Stimulated activated CD8-positive, alpha-beta memory T cell treated with anti-CD3 and anti-CD28 coated beads, Interleukin-7, amount 100 ng/mL, for 24 hours (primary cell): ENCODE measurements around the gene ADCY10.
"Not testable (repeated sequence)": the region's sequence is repeated elsewhere in the genome, so short reads cannot be mapped to it uniquely, and the experiment has no call there.

ENCODE experiments used
- DNase-seq: peaks from one replicate; pipeline ENCODE4 v3.0.0-alpha.2; 2020; ENCODE audit warnings: low read depth

ADCY10 gene

DNA sequence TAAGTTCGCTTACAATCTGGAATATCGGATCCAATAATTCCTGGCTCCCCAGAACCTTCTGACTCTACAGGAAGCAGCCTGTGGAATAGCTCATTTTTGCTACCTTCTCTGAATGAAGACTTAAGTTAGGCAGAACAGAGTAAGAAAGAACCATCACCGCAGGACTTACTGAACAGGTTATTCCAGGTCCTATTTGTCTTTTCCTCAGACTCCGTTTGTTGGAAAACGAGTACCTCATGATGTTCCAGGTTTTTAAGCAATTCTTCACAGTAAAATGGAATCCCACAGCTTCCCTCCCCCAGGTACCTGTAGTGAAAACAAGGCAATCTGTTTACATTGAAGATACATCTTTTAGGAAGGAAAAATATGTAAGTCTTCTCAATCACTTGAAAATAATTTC, 59.8 kb downstream of the ADCY10 start:
- DNase-seq: no peak

DNA sequence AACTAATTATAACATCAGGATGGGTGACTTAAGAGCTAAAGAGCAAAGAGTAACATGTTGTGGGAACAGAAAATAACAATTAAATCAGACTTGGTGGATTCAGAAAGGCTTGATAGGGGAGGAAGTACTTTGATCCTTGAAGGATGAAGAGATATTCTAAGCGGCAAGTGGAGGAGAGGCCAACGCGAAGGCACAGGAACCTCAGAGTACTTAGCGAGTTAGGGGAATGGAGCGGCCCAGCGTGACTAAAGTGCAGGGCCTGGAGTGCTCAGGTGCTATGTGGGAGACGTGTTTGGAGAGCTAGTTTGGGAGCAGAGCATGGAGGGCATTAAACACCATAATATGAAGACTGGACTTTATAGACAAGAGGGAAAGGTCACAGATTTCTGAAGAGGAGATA, 64.3 kb downstream of the ADCY10 start:
- no peak for DNase-seq

DNA sequence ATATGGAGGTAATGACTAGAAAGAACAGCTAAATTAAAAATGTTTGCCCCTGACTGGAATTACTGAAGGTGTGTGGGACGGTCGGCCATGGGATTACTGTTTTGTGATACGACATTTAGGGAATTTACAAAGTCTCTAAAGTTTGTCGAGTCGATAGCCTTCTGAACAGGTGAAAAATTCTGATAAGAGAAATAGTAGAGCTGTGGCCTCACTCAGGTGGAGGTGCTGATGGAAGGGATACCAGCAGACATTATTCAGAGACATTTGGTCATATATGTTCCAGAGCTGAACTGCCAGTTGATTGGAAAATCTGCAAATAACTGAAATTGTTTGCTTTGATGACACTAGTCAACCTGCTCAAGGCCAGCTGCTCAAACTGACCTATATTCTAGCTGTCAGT, 71.1 kb downstream of the ADCY10 start:
- no peak for DNase-seq

DNA sequence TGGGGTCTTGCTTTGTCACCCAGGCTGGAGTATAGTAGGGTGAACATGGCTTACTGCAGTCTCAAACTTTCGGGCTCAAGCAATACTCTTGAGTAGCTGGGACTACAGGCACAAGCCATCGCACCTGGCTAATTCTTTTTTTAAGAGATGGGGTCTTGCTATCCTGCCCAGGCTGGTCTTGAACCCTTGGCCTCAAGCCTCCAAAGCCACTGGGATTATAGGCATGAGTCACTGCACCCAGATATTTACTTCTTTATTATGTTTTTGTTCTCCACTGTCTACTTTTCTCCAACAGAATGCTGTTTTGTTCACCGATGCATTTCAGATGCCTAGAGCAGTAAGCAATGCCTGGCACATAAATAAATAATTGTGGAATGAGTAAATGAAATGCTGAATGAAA, 72.4 kb downstream of the ADCY10 start:
- no peak for DNase-seq

DNA sequence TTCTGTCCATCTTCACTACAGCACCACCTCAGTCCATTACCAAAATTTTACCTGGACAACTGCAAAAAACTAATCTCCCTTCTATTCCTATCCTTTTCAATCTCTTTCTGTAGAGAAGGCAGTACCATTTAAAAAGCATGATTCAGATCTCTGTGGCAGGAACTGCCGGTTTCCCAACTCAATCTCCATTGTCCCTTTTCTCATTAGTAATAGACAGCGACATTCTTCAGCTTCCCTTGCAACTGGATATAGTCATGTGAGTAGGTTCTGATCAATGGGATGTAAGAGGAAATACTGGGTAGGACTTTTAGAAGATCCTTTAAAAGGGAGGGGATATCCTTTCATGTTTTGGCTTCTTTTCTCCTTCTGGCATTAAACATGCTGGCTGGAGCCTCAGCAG, 74.9 kb downstream of the ADCY10 start:
- no peak for DNase-seq

DNA sequence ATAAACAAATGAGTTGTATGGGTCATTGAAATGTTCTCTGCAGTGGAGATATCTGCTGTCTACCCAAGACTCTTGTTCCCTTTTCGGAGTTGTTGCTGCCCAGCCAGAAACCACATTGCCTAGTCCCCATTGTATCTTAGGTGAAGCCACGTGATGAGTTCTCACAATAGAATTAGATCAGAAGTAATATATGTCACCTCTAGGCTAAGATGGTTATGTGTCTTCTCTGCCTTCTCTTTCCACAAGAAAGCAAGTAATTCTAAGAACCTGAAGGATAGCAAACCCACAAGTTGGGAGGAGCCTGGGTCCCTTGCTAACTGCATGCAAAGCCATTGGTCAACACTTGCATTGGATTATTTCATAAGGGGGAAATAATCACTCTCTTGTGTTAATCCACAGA, 76.6 kb downstream of the ADCY10 start:
- no peak for DNase-seq

DNA sequence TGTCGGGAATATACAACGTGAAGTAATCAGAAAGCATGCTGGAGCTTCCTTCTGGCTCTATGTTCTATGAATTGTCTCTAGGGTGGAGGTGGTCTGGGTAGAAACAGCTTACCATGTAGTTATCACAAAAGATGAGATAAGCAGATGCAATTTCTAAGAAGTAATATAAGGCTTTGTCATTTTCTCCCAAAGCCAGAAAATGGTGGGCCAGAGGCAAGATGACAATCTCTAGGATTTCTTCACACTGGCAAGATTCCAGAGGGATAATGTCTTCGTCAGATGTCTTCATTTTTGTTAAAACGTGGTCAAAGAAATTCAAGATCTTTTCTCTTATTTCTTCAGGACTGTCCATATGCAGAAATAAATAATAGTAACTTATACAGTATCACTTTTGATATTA, 77.7 kb downstream of the ADCY10 start:
- no peak for DNase-seq

DNA sequence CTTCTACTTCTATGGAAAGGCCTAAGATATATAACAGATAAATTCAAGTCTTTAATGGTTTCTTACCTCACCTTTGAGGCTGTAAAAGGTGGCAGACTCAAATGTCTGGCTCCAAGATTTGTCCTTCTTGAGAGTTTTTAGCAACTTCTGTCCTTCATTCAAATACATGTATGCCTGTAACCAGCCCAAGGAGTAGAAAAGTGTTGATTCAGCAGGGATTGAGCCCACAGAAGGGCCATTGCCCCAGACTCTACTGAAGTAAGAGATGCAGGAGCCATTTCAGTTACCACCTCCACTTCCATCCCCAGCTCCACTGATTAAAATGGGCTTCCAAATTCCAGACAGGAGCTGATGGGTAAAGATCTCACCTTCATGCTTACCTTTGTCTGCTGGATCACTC, 80.0 kb downstream of the ADCY10 start:
- DNase-seq: no peak

DNA sequence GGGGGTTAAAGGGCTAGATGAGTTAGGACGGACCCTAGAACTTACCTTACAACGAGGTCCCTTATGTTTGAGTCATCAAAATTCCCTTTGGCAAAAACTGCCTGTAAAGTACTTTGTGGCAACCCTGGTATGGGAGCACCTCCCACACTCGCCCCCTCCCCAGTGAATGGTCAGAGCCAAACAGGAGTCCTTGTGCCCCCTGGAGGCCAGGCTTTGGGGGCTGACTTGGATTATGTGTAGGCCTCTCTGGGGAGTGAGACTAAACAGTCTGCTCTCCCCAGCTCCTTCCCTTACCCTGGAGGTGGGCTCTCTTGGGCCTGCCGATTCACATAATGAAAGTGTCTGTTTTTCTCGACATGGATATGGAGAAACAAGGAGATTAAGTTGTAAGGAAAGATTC, 81.2 kb downstream of the ADCY10 start:
- no peak for DNase-seq

DNA sequence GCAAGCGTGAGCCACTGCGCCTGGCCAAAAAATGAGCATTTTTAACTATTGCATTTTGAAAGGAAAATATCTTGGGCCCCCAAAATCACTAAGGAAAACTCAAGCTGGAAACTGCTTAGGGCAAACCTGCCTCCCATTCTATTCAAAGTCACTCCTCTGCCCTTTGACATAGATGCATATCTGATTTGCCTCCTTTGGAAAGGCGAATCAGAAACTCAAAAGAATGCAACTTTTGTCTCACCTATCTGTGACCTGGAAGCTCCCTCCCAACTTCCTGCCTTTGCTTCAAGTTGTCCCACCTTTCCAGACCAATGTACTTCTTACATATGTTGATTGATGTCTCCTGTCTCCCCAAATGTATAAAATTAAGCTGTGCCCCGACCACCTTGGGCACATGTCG, 83.3 kb downstream of the ADCY10 start:
- DNase-seq: not testable (repeated sequence)

DNA sequence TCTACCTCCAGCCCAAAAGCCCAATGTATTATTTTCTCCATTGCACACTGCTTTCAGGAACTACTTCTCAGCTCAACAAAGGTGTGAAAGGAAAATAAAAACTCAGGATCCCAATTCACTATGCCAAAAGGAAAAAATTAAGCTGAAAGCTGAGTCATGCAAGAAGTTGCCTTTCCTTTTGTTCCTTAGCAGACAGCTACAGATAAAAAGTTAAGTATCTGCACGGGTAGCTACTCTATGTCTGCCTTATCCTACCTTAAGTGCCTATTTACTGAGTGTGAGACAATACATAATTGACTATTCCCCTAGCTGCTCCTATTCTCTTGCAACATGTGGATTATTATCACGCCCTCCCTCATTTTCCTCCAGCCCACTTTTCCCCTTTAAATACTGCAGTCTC, 84.1 kb downstream of the ADCY10 start:
- DNase-seq: no peak

DNA sequence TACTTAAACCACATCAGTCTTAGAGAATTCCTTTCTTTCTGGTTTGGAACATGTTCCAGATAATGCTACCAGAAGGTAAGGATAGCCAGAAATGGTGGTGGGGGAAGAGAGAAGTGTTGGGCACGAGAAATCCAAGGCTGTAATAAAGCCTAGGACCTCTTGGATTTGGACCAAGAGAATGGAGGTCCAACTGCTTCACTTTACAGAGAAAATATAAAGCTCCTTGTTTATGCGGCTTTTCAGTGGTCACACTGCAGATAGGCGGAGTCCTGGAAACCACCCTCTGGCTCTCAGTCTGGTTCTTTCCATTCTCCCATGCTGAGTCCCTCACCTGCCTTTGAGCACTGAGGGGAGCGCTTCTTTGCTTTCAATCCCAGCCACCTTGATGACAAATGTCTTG, 87.8 kb downstream of the ADCY10 start:
- no peak for DNase-seq

DNA sequence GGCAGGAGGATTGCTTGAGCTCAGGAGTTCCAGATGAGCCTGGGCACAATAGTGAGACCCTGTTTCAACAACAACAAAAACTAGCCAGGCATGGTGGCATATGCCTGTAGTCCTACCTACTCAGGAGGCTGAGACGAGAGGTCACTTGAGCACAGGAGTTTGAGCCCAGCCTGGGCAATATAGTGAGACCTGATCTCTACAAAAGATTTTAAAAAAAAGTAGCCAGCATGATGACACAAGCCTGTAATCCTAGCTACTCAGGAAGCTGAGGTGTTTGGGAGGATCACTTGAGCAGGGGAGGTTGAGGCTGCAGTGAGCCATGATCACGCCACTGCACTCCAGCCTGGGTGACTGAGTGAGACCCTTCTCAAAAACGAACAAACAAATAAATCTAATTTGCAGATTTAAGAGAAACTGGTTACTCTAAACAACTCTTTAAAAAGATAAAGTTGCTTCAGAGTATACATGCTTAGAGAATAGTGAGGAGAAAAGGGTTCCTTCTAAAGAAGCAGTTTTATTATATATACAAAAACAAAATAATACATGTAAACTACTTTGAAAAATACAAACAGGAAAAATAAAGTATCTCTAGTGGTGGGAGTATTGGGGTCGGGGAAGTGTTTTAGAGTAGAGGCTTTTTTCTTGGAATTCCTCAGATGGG, 88.4 kb downstream of the ADCY10 start:
- DNase-seq: no peak

DNA sequence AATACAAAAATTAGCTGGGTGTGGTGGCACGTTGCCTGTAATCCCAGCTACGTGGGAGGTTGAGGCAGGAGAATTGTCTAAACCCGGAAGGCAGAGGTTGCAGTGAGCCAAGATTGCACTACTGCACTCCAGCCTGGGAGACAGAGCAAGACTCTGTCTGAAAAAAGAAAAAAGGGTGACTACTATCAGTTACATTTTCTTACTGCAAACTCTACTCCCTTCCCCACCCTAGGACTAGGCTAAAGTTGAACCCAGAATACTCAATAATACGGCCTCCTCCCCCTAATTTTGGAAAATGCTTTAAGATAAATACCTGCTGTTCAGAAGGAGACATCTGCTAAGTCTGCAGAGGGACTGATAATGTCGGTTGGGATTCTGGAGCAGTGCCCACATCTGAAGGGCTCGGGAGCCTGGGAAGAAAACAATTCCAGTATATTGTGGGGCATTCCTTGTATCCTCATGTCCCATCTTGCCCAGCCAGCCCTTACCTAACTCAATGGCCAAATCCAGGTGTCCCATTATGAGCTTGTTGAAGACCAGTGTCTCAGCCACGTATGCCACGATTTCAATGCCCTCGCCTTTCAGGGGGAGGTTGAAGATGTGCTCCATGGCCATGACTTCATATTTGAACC, 89.7 kb downstream of the ADCY10 start:
- no peak for DNase-seq

DNA sequence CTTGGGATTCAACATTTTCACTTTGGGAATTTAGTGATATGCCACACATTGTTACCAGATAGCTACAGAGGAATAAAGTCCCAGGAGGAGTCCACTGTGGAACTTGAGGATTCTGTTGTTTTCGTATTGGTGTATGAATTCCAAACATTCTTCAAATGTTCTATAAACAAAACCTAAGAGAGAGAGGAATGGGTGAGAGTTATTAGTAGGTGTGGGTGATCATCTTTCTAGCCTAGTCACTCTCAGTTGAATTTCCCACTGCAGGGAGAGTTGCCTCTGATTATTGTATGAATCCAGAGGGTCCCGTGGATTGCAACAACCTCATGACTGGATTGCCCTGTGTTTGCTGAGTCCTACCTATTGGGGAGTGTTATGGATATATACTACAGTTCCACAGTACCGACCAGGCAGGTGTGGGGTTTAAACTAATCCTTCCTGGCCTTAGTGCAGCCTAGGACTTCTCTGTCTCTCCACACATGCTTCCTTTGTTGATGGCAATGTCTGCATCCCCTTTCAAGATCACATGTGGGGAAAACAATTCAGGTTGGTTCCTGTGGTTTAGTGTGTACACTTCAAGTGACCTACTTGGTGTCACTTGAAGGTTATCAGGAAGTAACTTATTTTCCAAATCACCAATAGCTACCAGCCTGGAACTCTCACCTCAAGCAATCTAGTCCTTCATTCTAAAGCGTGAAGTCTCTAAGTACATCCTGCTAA, 91.8 kb downstream of the ADCY10 start:
- DNase-seq: no peak

DNA sequence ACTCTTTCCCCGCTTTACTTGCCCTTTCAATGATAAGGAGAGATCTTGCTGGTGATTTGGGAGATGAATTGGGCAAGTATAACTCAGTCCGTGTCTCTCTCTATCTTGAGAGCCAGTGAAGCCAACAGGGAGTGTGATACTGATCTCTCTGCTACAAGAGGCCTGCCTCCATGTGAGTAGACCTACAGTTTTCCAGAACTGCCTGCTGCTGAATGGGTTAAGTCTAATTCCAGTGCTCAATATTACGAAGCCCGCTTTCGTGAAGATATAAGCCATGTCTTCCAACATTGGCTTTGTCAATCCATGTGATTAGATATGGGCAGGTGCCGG, 92.6 kb downstream of the ADCY10 start:
- DNase-seq: no peak

DNA sequence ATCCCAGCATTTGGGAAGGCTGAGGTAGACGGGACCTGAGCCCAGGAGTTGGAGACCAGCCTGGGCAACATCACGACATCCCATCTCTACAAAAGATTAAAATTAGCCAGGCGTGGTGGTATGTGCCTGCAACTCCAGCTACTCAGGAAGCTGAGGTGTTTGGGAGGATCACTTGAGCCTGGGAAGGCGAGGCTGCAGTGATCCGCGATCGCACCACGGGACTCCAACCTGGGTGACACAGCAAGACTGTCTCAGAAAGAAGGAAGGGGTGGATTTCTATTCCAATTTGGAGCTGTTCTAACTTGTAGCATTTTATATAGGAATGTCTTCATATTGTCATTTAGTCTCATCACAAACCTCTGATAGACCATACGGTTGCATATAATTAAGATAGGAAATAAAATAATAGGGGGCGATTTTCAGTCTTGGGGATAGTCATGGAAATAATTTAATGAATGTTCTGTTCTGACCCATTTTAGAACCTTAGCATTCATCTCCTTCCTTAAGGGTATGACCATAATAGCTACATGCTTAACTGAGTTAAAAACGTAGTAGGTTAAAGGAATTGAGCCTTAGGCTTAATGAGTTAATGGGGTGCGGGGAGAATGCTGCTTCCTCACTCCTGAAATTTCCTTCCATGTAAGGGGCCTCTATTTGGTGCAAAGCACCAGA, 93.1 kb downstream of the ADCY10 start:
- DNase-seq: no peak

DNA sequence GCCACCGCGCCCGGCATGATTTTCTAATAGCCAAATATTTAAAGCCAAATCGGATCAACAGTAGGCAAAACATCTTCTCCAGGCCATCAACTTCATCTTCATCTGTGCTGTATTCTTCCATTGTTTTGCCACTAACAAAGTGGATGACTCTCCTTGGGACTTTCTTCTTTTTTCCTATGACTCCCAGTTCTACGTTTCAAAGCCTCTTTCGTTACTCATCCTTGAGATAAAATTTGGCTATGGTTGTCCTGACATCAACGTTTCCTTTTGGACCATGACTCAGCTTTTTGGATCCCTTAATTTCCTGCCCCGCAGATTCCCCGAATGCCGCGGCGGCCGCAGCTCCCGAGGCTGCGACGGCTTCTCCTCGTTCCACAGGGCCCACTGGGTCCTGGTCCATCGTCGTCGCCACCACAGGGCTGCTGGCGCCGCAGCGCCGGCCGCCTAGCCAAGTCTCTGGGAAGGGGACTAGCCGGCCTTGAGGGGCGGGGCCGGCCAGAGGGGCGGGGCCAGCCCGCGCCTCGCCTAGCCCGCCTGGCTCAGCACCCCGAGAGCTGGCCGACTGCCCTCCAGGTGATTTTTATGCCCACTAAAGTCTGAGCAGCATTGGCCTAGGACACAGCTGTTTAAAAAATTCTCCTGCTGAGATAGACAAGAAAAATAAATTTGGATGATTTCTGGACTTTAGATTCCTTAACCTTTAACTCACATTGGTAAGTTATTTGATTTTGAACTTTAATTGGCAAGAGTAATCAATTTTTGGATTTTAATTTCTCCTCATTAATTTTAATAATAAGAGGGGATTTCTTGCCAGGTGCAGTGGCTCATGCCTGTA, 93.9 kb downstream of the ADCY10 start:
- DNase-seq: no peak

DNA sequence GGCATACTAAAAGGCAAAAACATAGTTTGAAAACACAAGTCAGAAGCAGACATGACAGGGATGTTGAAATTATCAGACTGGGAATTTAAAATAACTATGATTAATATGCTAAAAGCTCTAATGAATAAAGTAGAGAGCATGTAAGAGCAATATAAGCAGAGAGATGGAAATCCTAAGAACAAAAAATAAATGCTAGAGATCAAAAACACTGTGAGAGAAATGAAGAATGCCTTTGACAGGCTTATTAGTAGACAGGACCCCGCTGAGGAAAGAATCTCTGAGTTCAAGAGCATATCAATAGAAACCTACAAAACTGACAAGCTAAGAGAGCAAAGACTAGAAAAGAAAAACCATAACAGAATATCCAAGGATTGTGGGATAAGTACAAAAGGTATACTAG, 98.3 kb downstream of the ADCY10 start:
- no peak for DNase-seq

DNA sequence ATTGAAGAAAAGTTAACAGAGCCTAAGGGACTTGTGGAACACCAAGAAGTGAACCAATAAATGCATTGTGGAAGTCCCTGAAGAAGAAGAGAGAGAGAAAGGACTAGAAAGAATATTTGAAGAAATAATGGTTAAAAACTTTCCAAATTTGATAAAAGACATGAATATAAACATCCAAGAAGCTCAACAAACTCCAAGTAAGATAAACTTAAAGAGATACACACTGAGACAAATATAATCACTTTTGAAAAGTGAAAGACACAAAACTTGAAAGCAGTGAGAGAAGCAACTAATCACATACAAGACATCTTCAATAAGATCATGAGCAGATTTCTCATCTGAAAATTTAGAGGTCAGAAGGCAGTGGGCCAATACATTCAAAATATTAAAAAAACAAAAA, 101.0 kb downstream of the ADCY10 start:
- no peak for DNase-seq

DNA sequence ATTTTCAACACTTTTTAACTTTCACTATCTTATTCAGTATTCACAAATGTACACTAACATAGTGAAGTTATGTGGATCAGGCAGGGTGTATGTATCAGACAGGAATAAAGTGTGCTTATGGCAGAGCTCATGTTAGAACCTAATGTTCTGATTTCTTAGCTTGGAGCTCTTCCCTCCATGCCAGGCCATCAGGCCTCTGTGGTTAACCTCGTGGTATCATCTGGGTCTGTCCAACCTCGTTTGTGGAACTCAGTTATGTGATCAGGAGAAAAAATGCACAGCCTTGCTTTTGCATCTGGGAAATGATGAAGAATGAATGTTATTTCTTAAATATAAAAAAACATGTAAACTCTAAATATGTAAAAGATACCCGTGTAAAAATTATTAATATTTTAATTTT, 105.2 kb downstream of the ADCY10 start:
- DNase-seq: no peak

DNA sequence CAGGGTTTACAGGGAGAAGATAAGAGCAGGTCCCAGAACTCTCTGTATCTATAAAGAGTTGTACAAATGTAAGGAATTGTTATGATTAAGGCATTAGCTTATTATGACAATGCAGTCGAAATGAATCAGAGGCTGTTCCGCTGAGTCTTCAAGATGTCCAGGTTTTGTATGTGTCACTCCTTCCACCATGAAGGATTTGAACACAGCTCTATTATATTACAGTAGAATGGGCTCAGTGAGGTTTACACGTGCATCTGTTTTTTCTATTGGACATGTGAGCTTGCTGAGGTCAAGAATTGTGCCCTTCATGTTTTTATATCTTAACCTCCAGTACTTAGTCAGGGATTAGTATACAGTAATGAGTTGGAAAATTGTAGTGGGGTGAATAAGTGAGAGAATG, 105.8 kb downstream of the ADCY10 start:
- DNase-seq: no peak
